Ascending aorta (tissue), 2 donors: ENCODE data around the gene ZSCAN20. TPM values are rescaled to one million over a fixed set of nuclear protein-coding genes. Genes with fewer than 3 reads are reported as not detected.
"Not testable (repeated sequence)": the region's sequence is repeated elsewhere in the genome, so short reads cannot be mapped to it uniquely, and the experiment has no call there.

ENCODE experiments used
- DNase-seq, 2 donors: peaks; one replicate each; pipeline ENCODE4 v3.0.0-alpha.2; 2019; ENCODE audit warnings: low spot score in 2 of 2
- H3K27ac ChIP-seq, 2 donors: fragments of 200-600 bp; sonication (generic); one replicate each; pipeline ENCODE4 v1.5.1; 2016 to 2017; ENCODE audit warnings: mild to moderate bottlenecking in 1 of 2
- H3K27me3 ChIP-seq: fragments of 200-600 bp; sonication (generic); one replicate; pipeline ENCODE4 v1.5.1; 2017
- H3K36me3 ChIP-seq, 2 donors: fragments of 200-600 bp; sonication (generic); one replicate each; pipeline ENCODE4 v1.5.1; 2016
- H3K4me1 ChIP-seq, 2 donors: fragments of 200-600 bp; sonication (generic); one replicate each; pipeline ENCODE4 v1.5.1; 2016 to 2017; ENCODE audit warnings: mild to moderate bottlenecking in 1 of 2
- H3K4me3 ChIP-seq, 2 donors: fragments of 200-600 bp; sonication (generic); one replicate each; pipeline ENCODE4 v1.5.1; 2016 to 2017; ENCODE audit warnings: mild to moderate bottlenecking in 1 of 2
- H3K9me3 ChIP-seq, 2 donors: fragments of 200-600 bp; sonication (generic); one replicate each; pipeline ENCODE4 v1.5.1; 2016
- CTCF ChIP-seq, 3 experiments: fragments of 200-600 bp in 2 of 3; fragments of 450-650 bp in 1 of 3; sonication (generic) in 2 of 3; IDR thresholded peaks; one replicate each; pipeline ENCODE4 v1.5.1; 2016 to 2019; ENCODE audit warnings: antibody characterized with exemption in 3 of 3, mild to moderate bottlenecking in 1 of 3, moderate library complexity in 1 of 3
- intact Hi-C: fragments of 100-400 bp; cut with DNase I; formaldehyde crosslinking; loops from one replicate; pipeline ENCODE4 v1.15.1; 2023
- total RNA-seq: library from RNA; depleted of rRNA; stranded (reverse); fragments of >200 nt; gene quantifications from one replicate; pipeline ENCODE4 v1.1.0, GENCODE V29; 2016

The ZSCAN20 gene
- total RNA-seq, 1 donor from 2014 or later, result 42.6 TPM

- Histone ChIP-seq H3K27me3 (no peaks in the 10 kb centered on the region), H3K4me1 (no peaks in the 10 kb centered on the region), H3K9me3 (no peaks in the 10 kb centered on the region), H3K36me3 (no peaks in the 10 kb centered on the region), H3K4me3 (no peak overlapping the region), H3K27ac (no peak overlapping the region)
- no peak for TF ChIP-seq CTCF (IDR thresholded peaks at IDR 0.05)
- intact Hi-C loops, result no loop called here
- no peak for DNase-seq
Observed at GRCh38 chr1:33507661-33508060, 35.2 kb downstream of the ZSCAN20 start.

- no peak for TF ChIP-seq CTCF (IDR thresholded peaks at IDR 0.05)
Observed at GRCh38 chr1:33508151-33508550, 35.7 kb downstream of the ZSCAN20 start.

GRCh38 chr1:33509276-33509675 lies 36.8 kb downstream of the ZSCAN20 start:
- H3K36me3 ChIP-seq, DNase-seq, H3K27me3 ChIP-seq, H3K4me1 ChIP-seq, H3K27ac ChIP-seq, H3K9me3 ChIP-seq, intact Hi-C loops, H3K4me3 ChIP-seq: not testable (repeated sequence)

More at GRCh38 chr1:33508151-33508550, 35.7 kb downstream of the ZSCAN20 start:
- DNase-seq, result no peak
- no peak overlapping the region for H3K4me3 ChIP-seq
- no peaks in the 10 kb centered on the region for H3K9me3 ChIP-seq
- intact Hi-C loops, result no loop called here
- H3K27ac ChIP-seq, result no peak overlapping the region
- H3K36me3 ChIP-seq, result no peaks in the 10 kb centered on the region
- H3K27me3 ChIP-seq, result no peaks in the 10 kb centered on the region
- H3K4me1 ChIP-seq, result no peaks in the 10 kb centered on the region

- no peaks in the 10 kb centered on the region for H3K9me3 ChIP-seq
- DNase-seq, result no peak
- intact Hi-C loops, result no loop called here
- no peak for TF ChIP-seq CTCF (IDR thresholded peaks at IDR 0.05)
- no peak overlapping the region for H3K27ac ChIP-seq
- H3K27me3 ChIP-seq, result no peaks in the 10 kb centered on the region
- H3K36me3 ChIP-seq, result no peaks in the 10 kb centered on the region
- no peaks in the 10 kb centered on the region for H3K4me1 ChIP-seq
- no peak overlapping the region for H3K4me3 ChIP-seq
Observed at GRCh38 chr1:33512226-33513011, 40.0 kb downstream of the ZSCAN20 start.

GRCh38 chr1:33515112-33515511 lies 42.7 kb downstream of the ZSCAN20 start:
- no peaks in the 10 kb centered on the region for H3K9me3 ChIP-seq
- H3K27me3 ChIP-seq, result no peaks in the 10 kb centered on the region
- no peaks in the 10 kb centered on the region for H3K4me1 ChIP-seq
- H3K27ac ChIP-seq, result no peak overlapping the region
- no peak overlapping the region for H3K4me3 ChIP-seq
- intact Hi-C loops, result no loop called here
- TF ChIP-seq CTCF (IDR thresholded peaks at IDR 0.05), result no peak
- no peaks in the 10 kb centered on the region for H3K36me3 ChIP-seq
- no peak for DNase-seq

GRCh38 chr1:33515607-33516006 lies 43.2 kb downstream of the ZSCAN20 start:
- Histone ChIP-seq H3K36me3 (no peaks in the 10 kb centered on the region), H3K27me3 (no peaks in the 10 kb centered on the region), H3K4me1 (no peaks in the 10 kb centered on the region), H3K27ac (no peak overlapping the region), H3K4me3 (no peak overlapping the region), H3K9me3 (no peaks in the 10 kb centered on the region)
- intact Hi-C loops, result no loop called here
- no peak for DNase-seq
- no peak for TF ChIP-seq CTCF (IDR thresholded peaks at IDR 0.05)
